Fibroblast of lung (primary cell): ENCODE results near the gene PEDS1. TPM values are rescaled to one million over a fixed set of nuclear protein-coding genes. Genes with fewer than 3 reads are reported as not detected.
A peak's percentile ranks its signal among the peaks of the same experiment; 100 is the strongest.

Source experiments
- DNase-seq, 2 donors: peaks; one replicate each; pipeline versions ENCODE4 v3.0.0 to v3.0.0-alpha.2; 2010; ENCODE audit warnings: low read depth in 2 of 2
- H2AFZ ChIP-seq: 2 replicates; pipeline ENCODE4 v1.5.1; 2012; ENCODE audit warnings: low read length, control low read depth, inconsistent platforms
- H3K27ac ChIP-seq: 2 replicates; pipeline ENCODE4 v1.5.1; 2011; ENCODE audit warnings: low read length, control low read depth; ENCODE audit not compliant: insufficient read depth
- H3K27me3 ChIP-seq: 2 replicates; pipeline ENCODE4 v1.5.1; 2011; ENCODE audit warnings: mild to moderate bottlenecking, low read length; ENCODE audit not compliant: control insufficient read depth, insufficient read depth
- H3K36me3 ChIP-seq: 2 replicates; pipeline ENCODE4 v1.5.1; 2011; ENCODE audit warnings: low read length; ENCODE audit not compliant: control insufficient read depth, insufficient read depth
- H3K4me1 ChIP-seq: 2 replicates; pipeline ENCODE4 v1.5.1; 2011; ENCODE audit warnings: low read length; ENCODE audit not compliant: control insufficient read depth, insufficient read depth; ENCODE audit errors: extremely low read depth
- H3K4me2 ChIP-seq: 2 replicates; pipeline ENCODE4 v1.5.1; 2011; ENCODE audit warnings: low read length, control low read depth; ENCODE audit not compliant: insufficient read depth; ENCODE audit errors: extremely low read depth
- H3K4me3 ChIP-seq, 4 experiments: fragments of 200-600 bp in 1 of 4; sonication (generic) in 1 of 4; replicated peaks in 1 of 4; 2 replicates each; pipeline ENCODE4 v1.5.1; 2011 to 2016; ENCODE audit warnings: low read length in 4 of 4, low read depth in 3 of 4, mild to moderate bottlenecking in 3 of 4, control low read depth in 2 of 4, inconsistent platforms in 1 of 4, mixed read lengths in 1 of 4; ENCODE audit not compliant: insufficient read depth in 1 of 4; ENCODE audit errors: control extremely low read depth in 1 of 4
- H3K79me2 ChIP-seq: 2 replicates; pipeline ENCODE4 v1.5.1; 2012; ENCODE audit warnings: mild to moderate bottlenecking, low read length, inconsistent platforms; ENCODE audit not compliant: control insufficient read depth, insufficient read depth
- H3K9ac ChIP-seq: 2 replicates; pipeline ENCODE4 v1.5.1; 2011; ENCODE audit warnings: mild to moderate bottlenecking, low read length, control low read depth; ENCODE audit not compliant: insufficient read depth
- H3K9me3 ChIP-seq: 2 replicates; pipeline ENCODE4 v1.5.1; 2012; ENCODE audit warnings: low read depth, low read length; ENCODE audit not compliant: control insufficient read depth, insufficient read depth
- H4K20me1 ChIP-seq: 2 replicates; pipeline ENCODE4 v1.5.1; 2011; ENCODE audit warnings: low read length; ENCODE audit not compliant: control insufficient read depth, insufficient read depth; ENCODE audit errors: extremely low read depth
- CTCF ChIP-seq, 2 donors: IDR thresholded peaks in 1 of 2; conservative IDR thresholded peaks in 1 of 2; 1 replicate in 1 of 2; 2 replicates in 1 of 2; pipeline ENCODE4 v1.5.1; 2011 to 2012; ENCODE audit warnings: low read length in 2 of 2, control low read depth in 1 of 2, inconsistent platforms in 1 of 2, low read depth in 1 of 2, mild to moderate bottlenecking in 1 of 2
- EZH2 ChIP-seq: IDR thresholded peaks from 2 replicates; pipeline ENCODE4 v1.5.1; 2012; ENCODE audit warnings: low read length, control low read depth, mild to moderate bottlenecking; ENCODE audit errors: missing control alignments
- polyA plus RNA-seq, 2 donors: library from polyadenylated mRNA; depleted of rRNA in 1 of 2; stranded (reverse) in 1 of 2; unstranded in 1 of 2; fragments of >200 nt; gene quantifications; 2 replicates each; pipeline ENCODE4 v1.2.1, GENCODE V29; 2011 to 2012; ENCODE audit warnings: missing spikeins in 1 of 2
- total RNA-seq: library from RNA; depleted of rRNA; stranded (reverse); fragments of >200 nt; gene quantifications from 2 replicates; pipeline ENCODE4 v1.2.1, GENCODE V29; 2014

PEDS1 gene
- total and polyA plus RNA-seq, 2 donors (not counting 1 experiment from before 2014, with no cell fraction given), result 8.3 to 56.9 TPM

GRCh38 chr20:50196248-50196647 is 42.7 kb upstream of the PEDS1 start:
- no peak for TF ChIP-seq EZH2
- TF ChIP-seq CTCF (conservative IDR thresholded peaks at IDR 0.05 in 1 of 2, IDR thresholded peaks at IDR 0.05 in 1 of 2; ENCODE audit: low read depth in 1 of 2, low read length in 2 of 2), result no peak
- peaks cover 6% of the 10 kb centered on the region for H3K4me1 ChIP-seq
- H3K27me3 ChIP-seq, result no peaks in the 10 kb centered on the region
- H3K4me2 ChIP-seq, result no peak overlapping the region
- H3K36me3 ChIP-seq, result peaks cover 16% of the 10 kb centered on the region
- no peak overlapping the region for H2AFZ ChIP-seq
- DNase-seq, result no peak
- H4K20me1 ChIP-seq, result no peaks in the 10 kb centered on the region
- no peak overlapping the region for H3K27ac ChIP-seq
- no peaks in the 10 kb centered on the region for H3K9me3 ChIP-seq
- peaks cover 40% of the 10 kb centered on the region for H3K79me2 ChIP-seq
- no peak overlapping the region for H3K4me3 ChIP-seq
- H3K9ac ChIP-seq, result no peak overlapping the region

- Histone ChIP-seq H3K9ac (no peak overlapping the region), H3K4me2 (no peak overlapping the region), H3K4me3 (peak overlapping the region in 1 of 4 experiments; percentile 99), H3K27ac (no peak overlapping the region), H3K4me1 (peaks cover 6% of the 10 kb centered on the region), H3K36me3 (peaks cover 16% of the 10 kb centered on the region), H3K9me3 (no peaks in the 10 kb centered on the region), H3K79me2 (peaks cover 41% of the 10 kb centered on the region), H2AFZ (no peak overlapping the region), H3K27me3 (no peaks in the 10 kb centered on the region), H4K20me1 (no peaks in the 10 kb centered on the region)
- TF ChIP-seq EZH2 (no peak), CTCF (conservative IDR thresholded peaks at IDR 0.05 in 1 of 2, IDR thresholded peaks at IDR 0.05 in 1 of 2; ENCODE audit: low read depth in 1 of 2, low read length in 2 of 2) (no peak)
- no peak for DNase-seq
Measured at GRCh38 chr20:50195524-50196120, 42.1 kb upstream of the PEDS1 start.

GRCh38 chr20:50194831-50195523 is 41.5 kb upstream of the PEDS1 start:
- H4K20me1 ChIP-seq, result no peaks in the 10 kb centered on the region
- peak overlapping the region; percentile 72 for H3K4me2 ChIP-seq
- H3K9ac ChIP-seq, result peak overlapping the region; percentile 4

More at GRCh38 chr20:50194831-50195523, 41.5 kb upstream of the PEDS1 start:
- TF ChIP-seq CTCF (conservative IDR thresholded peaks at IDR 0.05 in 1 of 2, IDR thresholded peaks at IDR 0.05 in 1 of 2; ENCODE audit: low read depth in 1 of 2, low read length in 2 of 2) (no peak), EZH2 (no peak)
- Histone ChIP-seq H3K27me3 (no peaks in the 10 kb centered on the region), H3K4me3 (peak overlapping the region in 3 of 4 experiments; percentile 1 to 99 (median 82)), H3K36me3 (peaks cover 16% of the 10 kb centered on the region), H3K79me2 (peaks cover 41% of the 10 kb centered on the region), H3K27ac (peak overlapping the region; percentile 98), H3K4me1 (peaks cover 6% of the 10 kb centered on the region), H2AFZ (no peak overlapping the region), H3K9me3 (no peaks in the 10 kb centered on the region)
- peak in 1 of 2 donors; percentile 58 for DNase-seq
